ENCODE data around the gene GPR162.

GPR162 gene

GRCh38 chr12:6837370-6838060, 15.9 kb downstream of the GPR162 start:
- DNase-seq: no peak

- no peak for DNase-seq
Observed at GRCh38 chr12:6838854-6839253, 17.2 kb downstream of the GPR162 start.

GRCh38 chr12:6839482-6840201, 18.0 kb downstream of the GPR162 start:
- DNase-seq: peak; percentile 64

- DNase-seq: no peak
Observed at GRCh38 chr12:6840330-6840729, 18.7 kb downstream of the GPR162 start.

GRCh38 chr12:6840761-6841515, 19.3 kb downstream of the GPR162 start, which contains the start of gene GNB3:
GNB3 (plus strand) TSS chr12:6840925; CDS start chr12:6841288, 363 bp downstream.
- DNase-seq: no peak

- DNase-seq: no peak
Observed at GRCh38 chr12:6842075-6842474, 20.5 kb downstream of the GPR162 start.

- DNase-seq: no peak
Observed at GRCh38 chr12:6843118-6843902, 21.7 kb downstream of the GPR162 start.

- no peak for DNase-seq
Observed at GRCh38 chr12:6845395-6845794, 23.8 kb downstream of the GPR162 start.

- no peak for DNase-seq
Observed at GRCh38 chr12:6846316-6846869, 24.8 kb downstream of the GPR162 start.

- no peak for DNase-seq
Observed at GRCh38 chr12:6847676-6848075, 26.1 kb downstream of the GPR162 start.

- no peak for DNase-seq
Observed at GRCh38 chr12:6849427-6849826, 27.8 kb downstream of the GPR162 start.

GRCh38 chr12:6849976-6850560, 28.4 kb downstream of the GPR162 start:
- no peak for DNase-seq

- no peak for DNase-seq
Observed at GRCh38 chr12:6850796-6851152, 29.2 kb downstream of the GPR162 start.

- DNase-seq: peak; percentile 95
Observed at GRCh38 chr12:6851153-6851920, 29.7 kb downstream of the GPR162 start, which contains the start of gene CDCA3. CDCA3 (minus strand) TSS chr12:6851286; CDS start chr12:6850952, 334 bp downstream.

GRCh38 chr12:6851921-6852650, 30.5 kb downstream of the GPR162 start, which contains the start of gene USP5:
USP5 (plus strand) TSS chr12:6852150; CDS start chr12:6852180, 30 bp downstream.
- DNase-seq: peak; percentile 98

GRCh38 chr12:6852651-6853354, 31.2 kb downstream of the GPR162 start:
- no peak for DNase-seq

GRCh38 chr12:6853626-6854025, 32.0 kb downstream of the GPR162 start:
- no peak for DNase-seq

- DNase-seq: no peak
Observed at GRCh38 chr12:6854036-6854435, 32.4 kb downstream of the GPR162 start.

- DNase-seq: no peak
Observed at GRCh38 chr12:6855322-6855721, 33.7 kb downstream of the GPR162 start.

GRCh38 chr12:6858799-6859198, 37.2 kb downstream of the GPR162 start:
- no peak for DNase-seq

Measured in NCI-H2107 (cell line).